Medulla oblongata (tissue), 1 donor: ENCODE results near the gene RRAS2.

Experiments
- DNase-seq: peaks from one replicate; pipeline ENCODE4 v3.0.0-alpha.2; 2015; ENCODE audit errors: extremely low spot score

Gene RRAS2

DNA sequence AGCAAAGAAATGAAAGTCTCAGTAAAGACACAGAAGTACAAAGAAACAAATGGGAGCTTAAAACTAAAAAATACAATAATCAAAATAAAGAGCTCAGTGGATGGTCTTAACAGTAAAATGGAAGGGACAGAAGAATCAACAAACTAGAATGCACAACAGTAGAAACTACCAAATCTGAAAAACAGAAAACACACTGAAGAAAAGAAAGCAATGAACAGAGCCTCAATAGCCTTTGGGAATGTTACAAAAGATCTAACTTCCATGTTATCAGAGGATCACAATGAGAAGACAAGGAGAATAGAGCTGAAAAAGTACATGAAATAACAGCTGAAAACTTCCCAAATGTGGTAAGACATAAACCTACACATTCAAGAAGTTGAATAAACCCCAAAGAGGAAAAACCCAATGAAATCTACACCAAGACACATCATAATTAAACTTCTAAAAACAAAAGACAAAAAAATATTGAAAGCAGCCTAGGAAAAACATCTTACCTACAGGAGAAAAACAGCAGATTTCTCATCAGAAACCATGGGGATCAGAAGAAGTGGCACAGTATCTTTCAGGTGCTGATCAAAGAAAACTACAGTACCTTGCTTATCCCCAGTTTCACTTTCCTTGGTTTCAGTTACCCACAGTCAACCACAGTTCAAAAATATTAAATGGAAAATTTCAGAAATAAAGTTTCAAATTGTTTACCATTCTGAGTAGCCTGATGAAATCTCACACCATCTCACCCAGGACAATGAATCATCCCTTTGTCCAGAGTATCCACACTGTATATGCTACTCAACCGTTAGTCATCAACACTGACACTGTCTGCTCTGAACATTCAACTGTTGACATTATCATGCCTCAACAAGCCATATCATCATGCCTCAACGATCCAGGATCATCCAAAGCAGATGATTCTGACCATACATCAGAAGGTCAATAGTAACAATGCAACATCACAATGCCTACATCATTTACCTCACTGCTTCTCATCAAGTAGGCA lies 22.2 kb downstream of the RRAS2 start:
- DNase-seq = no peak

DNA sequence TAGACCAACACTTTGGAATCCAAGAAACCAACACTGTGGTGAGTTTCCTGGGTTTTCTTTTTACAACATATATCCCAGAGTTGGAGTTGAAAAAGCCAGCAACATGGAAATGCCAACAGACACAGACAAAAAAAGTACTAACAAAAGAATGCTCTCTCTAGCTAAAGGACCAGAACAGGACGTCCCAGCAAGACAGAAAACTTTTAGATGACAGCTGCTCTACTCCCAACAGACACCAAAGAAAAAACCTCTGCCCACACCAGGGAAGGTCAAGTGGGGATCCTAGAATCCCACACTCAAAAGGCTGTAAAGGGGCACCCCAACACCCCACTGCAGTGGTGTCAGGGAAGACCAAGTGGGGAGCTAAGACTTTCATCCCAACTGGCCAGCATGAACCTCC lies 23.3 kb downstream of the RRAS2 start:
- DNase-seq = no peak

DNA sequence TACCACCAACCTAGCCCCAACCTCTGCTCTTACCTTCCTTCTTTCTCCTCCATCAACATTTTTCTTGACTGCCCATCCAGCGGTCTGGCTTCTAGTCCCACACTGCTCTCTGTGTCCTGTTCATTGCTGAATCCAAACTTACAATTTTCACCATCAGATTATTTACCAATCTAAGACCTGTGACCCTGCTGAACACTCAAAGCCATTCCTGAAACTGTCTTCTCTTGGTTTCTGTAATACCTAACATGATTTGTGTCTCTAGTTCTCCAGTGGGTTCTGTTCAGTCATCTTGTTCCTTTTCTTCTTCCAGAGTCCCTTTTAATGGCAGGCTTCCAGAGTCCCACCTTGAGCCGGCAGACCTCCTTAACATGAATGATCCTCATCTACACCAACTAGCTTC lies 24.1 kb downstream of the RRAS2 start:
- DNase-seq = no peak

DNA sequence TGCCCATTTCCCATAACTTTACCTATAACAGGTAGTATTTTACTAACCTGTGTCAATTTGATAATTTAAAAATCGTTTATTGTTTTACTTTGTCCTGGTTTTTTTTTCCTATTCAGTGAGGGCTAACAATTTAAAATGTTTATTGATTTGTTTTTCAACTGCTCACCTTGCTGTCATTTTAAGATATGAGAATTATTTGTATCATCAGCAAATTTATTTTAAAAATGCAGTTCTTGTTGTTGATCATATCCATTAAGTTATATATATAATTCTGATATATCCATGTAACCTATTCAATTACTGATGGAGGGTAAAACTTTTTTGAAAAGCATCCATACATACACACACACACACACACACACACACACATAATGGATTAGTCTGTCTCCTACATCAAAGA lies 24.8 kb downstream of the RRAS2 start:
- DNase-seq = no peak

DNA sequence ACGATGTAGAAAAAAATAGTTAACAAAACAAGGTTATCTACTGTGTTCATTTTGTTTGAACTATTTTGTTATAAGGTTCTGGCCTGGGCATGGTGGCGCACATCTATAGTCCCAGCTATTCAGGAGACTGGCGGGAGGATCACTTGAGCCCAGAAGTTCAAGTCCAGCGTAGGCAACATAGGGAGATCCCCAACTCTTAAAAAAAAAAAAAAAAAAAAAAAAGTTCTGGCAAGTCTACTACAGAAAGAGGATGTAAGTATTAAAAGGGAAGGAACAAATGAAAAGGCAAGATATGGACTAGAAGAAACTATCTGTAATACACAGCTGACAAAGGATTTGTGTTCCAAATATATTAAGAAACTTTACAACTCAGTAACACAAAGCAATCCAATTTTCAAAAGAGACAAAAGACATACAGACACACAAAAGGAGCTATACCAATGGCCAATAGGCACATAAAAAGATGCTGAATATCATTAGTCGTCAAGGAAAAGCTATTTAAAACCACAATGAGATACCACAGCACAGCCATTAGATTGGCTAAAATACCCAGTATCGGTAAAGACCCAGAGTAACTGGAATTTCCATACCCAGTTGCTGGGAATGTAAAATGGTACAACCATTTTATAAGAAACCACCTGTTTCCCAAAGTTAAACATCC lies 27.4 kb downstream of the RRAS2 start:
- DNase-seq = no peak

DNA sequence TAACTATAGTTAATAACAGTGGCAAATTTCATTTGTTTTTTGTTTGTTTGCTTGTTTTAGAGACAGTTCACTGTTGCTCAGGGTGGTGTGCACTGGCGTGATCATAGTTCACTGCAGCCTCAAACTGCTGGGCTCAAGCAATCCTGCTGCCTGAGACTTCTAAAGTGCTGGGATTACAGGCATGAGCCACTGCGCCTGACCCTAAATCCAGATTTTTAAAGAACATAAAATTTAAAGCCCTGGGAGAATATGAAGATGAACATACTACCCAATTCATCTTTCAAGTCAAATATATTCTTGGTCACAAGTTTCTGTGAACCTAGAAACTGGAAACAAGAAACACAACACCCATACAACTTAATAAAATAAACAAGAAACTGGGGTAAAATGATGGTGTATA lies 28.1 kb downstream of the RRAS2 start:
- DNase-seq = no peak

DNA sequence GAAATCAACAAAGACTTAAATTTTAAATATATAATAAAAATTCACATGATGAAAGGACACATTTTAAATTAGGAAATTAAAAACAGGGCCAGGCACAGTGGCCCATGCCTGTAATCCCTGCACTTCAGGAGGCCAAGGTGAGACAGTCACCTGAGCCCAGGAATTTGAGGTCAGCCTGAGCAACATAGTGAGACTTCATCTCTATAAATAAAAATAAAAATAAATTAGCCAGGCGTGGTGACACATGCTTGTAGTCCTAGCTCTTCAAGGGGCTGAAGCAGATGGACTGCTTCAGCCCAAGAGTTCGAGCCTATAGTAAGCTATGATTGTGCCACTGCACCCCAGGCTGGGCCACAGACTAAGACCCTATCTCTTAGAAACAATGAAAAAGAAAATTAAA lies 29.3 kb downstream of the RRAS2 start:
- DNase-seq = no peak

DNA sequence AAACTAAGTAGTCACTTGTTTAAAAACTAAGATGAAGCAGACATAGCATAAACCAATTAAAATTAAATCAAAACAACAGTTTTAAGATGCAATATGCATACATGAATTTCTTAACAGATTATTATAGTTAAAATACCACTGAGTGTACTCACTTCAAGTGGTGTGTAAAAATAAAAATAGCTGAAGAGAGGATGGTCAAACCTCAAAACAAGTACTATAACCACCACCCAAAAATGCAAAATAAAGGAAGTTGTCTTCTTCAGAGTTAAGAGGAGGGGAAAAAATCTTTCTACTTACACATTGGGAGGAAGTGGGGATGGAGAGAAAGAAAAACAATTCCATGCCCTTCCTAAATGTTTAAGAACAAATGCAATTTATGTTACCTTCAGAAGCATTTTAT lies 31.9 kb downstream of the RRAS2 start:
- no peak for DNase-seq

DNA sequence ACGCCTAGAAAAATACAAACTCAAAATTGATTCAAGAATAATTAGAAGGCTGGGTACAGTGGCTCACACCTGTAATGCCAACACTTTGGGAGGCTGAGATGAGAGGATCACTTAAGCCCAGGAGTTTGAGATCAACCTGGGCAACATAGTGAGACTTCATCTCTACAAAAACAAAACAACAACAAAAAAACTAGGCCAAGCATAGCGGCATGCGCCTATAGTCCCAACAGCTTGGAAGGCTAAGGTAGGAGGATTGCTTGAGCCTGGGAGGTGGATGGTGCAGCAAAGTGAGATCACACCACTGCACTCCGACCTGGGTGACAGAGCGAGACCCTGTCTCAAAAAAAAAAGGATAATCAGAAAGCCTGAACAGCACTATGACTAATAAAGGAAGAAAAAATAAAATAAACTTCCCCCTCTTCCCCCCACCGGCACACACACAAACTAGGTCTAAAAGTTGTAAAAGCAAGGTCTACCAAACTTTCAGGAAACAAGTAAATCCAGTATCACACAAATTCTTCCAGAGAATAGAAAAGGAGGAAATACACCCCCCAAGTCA lies 35.8 kb downstream of the RRAS2 start:
- DNase-seq = no peak

DNA sequence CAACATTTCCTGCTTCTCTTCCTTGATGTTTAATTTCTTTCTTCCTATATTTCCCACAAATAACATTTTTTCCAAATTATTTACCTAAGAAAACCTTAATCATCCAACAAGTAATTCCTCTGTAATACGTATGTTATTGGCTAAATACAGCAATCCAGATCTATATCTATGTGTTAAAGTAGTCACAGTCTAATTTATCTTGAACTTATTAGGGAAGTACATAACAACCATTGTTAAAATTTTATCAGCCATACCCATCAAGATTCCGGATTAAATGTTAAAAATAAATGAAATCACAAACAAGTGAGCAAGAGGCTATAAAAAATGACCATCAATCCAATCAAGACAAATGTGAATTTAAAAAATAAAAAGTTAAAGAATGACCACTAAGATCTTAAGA lies 36.5 kb downstream of the RRAS2 start:
- DNase-seq = no peak

DNA sequence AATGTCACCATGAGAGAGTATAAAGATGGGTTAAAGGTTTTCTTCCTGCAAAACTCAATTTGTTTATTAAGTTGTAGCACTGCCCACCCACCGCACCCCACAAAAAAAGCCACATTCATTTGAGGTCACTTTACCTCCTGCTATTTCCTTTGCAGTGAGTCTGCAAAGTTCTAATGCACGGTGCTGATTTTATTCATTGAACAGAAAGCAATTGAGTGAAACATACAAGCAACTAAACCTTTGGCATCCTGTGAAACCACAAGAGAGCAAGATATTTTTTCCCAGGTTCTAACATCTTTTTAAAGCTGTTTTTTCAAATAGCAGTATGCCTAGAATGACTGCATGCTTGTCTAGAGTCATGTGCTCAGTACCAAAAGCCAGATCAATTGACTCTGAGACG lies 39.0 kb downstream of the RRAS2 start:
- no peak for DNase-seq

DNA sequence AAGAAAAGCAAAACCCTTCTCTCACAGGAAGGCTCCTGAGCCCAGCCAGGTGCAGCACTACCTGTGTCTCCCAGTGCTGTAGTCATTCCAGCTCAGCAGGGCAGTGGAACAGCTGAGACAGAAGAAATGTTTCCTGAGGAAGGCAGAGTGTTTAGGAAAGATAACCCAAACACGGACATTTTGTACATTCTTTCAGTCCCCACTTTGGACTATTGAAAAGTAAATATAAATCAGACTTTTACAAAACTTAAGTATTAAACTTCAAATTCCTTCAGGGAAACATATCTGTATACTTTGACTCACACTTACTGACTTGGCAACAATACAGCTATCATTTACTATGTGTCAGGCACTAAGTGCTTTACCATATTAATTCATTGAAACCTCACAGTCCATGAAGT lies 40.4 kb downstream of the RRAS2 start:
- DNase-seq = no peak

DNA sequence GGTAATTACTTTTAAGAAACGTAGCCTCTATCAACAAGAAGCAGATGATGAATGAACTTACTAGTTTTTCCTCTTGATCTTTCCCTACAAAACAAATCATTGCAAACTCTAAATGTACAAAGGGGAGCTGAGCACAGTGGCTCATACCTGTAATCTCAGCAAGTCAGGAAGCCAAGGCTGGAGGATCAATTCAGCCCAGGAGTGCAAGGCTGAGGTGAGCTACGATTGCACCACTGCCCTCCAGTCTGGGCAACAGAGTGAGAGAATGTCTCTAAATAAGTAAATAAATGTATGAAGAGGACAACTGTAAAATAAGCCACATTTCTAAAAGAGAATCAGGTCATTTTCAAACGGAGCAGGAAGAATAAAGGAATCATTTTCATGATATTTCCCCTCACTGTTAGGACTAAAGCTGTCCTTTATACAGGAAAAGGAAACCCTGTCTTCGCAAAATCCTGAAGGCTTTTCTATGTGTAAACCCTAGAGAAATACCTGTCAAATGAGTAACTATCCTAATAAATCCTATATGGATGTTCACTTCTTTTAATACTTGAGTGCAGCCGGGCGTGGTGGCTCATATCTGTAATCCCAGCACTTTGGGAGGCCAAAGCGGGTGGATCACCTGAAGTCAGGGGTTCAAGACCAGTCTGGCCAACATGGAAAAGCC lies 41.2 kb downstream of the RRAS2 start:
- DNase-seq = no peak

DNA sequence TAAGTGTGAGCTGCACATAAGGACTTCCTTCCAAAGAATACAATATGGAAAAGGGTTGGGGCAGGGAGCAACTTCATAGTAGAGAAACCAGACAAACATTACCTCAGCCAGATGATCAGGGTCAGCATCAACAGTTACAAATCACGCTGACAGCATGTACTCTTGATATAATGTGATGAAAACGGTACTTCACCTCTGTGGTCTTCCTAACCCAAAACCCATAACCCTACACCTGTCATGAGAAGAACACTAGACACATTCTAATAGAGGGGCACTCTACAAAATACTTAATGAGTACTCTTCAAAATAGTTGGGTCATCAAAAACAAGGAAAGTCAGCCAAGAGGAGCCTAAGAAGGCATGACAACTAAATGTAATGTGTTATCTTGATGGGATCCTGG lies 43.9 kb downstream of the RRAS2 start:
- no peak for DNase-seq

DNA sequence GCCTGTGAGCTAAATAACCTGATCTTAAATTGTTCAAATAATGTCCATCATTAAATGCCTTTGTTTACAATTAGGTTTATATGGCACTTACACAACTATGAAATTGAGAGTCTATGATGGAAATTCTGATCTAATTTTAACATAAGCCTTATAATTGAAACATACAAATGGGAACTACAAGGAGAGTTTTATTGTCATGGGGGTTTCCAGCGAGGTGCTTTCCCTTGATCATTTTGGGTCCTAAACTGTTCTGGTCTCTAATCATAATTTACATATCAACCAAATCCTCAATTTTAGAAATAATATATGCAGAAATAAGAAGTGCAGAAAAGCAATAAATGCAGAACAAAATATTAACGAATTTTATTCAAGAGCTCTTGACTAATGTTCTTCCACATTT lies 44.9 kb downstream of the RRAS2 start:
- DNase-seq = no peak

DNA sequence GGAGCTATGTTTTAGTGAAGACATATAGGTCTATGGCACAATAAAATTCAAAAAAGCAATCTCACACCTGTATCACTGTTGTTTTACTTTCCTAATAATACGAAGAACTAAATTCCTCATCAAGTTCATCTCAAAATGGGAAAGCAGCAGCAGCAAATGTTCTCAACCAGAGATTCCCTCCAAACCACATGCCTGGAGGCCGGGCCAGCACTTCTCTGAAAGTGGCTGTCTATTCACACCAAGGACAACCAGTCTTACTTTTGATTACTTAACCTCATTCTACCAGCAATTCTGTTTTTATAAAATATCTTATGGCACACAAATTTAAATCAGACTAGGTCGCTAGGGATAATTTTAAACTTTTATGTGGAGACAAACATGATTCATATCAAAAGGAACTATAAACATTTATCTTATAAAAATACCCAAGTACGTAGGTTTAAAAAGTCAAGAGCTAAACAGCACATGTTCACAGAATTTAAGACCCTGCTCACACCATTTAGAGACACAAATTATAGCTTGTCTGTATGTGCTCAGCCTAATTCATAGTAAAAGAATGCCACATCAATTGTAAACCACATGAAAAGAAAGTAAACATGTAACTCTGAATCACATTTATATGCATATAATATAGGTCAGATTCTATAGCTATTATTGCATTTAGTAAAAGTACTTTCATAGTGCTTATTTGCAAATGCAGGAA lies 46.1 kb downstream of the RRAS2 start:
- no peak for DNase-seq

DNA sequence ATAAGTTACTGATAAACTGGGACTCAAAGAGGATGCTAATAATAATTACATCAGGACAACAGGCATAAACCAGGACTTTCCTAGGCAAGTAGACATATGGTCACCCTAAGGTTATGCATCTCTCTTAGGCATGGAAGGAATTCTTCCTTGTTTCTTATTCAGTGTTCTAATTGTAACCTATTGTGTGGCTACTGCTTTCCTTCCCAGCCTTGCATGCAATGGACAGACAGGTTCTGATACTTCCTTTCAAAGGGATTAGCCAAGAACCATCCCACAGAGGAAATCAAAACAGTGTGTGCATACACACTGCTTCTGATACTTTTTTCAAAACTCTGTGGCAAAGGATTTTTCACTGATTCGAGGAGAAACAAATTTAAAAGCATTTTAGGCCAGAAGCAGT lies 48.3 kb downstream of the RRAS2 start:
- DNase-seq = no peak

DNA sequence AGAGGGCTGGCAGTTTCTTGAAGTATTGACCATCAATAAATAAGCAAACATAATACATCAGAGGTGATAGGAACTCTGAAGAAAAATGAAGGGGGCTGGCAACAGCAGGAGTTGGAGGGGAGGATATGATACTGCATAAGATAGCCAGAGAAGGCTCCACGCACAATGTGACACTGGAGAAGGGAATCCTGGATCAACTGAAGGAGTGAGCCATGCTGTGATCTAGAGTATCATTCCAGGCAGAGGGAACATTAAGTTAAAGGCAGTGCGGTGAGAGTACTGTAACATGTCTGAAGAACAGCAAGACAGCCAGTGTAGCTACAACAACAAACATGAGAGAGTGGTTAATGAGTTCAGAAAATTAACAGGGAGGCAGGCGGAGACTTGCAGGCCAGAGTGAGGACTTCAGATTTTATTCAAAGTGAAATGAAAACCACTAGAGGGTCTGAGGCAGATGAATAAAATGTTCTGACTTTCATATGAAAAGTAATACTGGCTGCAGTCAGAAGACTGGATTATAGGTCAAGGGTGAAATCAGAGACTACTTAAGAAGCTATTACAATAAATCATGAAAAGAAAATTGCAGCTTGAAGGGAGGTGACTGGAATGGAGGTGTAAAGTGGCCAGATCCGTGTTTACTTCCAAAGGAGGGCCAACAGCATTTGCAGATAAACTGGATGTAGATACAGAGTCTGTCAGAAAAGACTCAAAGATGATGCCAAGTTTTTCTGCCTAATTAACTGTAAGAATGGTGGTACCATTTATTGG lies 49.4 kb downstream of the RRAS2 start:
- no peak for DNase-seq

DNA sequence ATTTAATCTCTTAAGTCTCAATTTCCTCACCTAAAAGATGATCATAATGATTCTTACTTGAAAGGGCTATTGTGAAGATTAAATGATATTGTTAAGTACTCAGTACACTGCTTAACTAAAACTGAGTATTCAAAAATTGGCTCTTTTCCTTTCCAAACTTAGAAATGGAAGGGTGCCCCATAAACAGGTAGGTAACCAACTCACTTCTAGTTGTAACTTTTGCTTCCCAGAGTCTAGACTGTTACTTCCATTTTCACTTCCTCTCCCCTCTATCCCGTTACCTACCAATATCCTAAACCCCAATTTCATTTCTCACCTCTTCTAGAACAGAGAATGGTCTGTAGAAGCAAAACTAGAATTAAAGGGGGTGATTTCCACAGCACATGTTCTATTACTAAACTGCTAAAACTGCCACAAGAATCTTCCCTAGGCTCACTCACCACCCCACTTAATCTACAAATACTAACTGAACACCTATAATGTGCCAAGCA lies 50.0 kb downstream of the RRAS2 start:
- no peak for DNase-seq

DNA sequence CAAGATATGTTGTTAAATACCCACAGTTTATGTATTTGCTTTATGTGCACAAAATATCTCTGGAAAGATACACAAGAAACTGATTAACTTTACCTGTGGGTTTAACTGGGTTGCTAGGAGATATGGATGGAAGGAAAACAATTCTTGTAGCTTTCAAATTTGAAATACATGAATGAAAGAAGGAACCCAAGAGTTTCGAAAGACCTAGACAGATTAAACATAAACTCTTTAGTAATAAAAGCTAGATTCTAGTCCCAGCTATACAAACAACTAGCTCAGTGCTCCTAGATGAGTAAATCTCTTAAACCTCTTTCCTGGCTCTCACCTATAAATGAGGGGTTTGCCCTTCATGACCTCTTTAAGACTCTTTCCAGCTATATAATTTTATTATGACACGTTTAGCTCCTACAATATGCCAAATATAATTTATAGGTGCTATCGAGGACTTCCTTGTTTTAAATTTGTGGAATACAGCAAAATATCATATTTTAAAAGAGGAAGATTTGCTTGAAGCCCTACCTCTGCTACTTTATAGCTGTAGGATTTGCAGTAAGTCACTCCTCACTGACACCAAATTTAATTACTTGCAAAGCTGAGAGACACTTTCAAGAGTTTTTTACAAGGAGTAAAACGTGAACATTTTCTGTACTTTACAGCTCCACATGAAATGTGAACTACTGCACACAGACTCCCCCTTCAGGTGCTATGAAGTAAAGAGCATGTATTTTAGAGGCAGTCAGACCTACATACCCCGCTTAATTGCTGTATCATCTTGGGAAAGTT lies 50.7 kb downstream of the RRAS2 start:
- DNase-seq = no peak
